ENCODE results near the gene IMMP1L.

- TF ChIP-seq PKNOX1 (IDR thresholded peaks at IDR 0.05) (no peak), TARDBP (IDR thresholded peaks at IDR 0.05) (no peak), SP1 (IDR thresholded peaks at IDR 0.05) (no peak), HDGF (IDR thresholded peaks at IDR 0.05; ENCODE audit: borderline replicate concordance) (no peak), BHLHE40 (IDR thresholded peaks at IDR 0.05; ENCODE audit: borderline replicate concordance) (no peak), FOXM1 (IDR thresholded peaks at IDR 0.05; ENCODE audit: borderline replicate concordance) (no peak), ELF4 (IDR thresholded peaks at IDR 0.05) (no peak), ARNT (IDR thresholded peaks at IDR 0.05) (no peak), LEF1 (IDR thresholded peaks at IDR 0.05; ENCODE audit: borderline replicate concordance) (no peak)
These were observed 35.3 kb downstream of the IMMP1L start for GRCh38 chr11:31474083-31474482.

Measured in HEK293T (cell line).